Hair follicular keratinocyte (primary cell): Measurements from ENCODE around the gene PDZD2. TPM values are rescaled to one million over a fixed set of nuclear protein-coding genes. Genes with fewer than 3 reads are reported as not detected.

Experiments
- total RNA-seq: library from RNA; depleted of rRNA; stranded (reverse); fragments of >200 nt; gene quantifications from 2 replicates; pipeline ENCODE4 v1.2.3, GENCODE V29; 2015

PDZD2 gene
- total RNA-seq: 3.0 and 5.1 TPM in 2 replicates

DNA sequence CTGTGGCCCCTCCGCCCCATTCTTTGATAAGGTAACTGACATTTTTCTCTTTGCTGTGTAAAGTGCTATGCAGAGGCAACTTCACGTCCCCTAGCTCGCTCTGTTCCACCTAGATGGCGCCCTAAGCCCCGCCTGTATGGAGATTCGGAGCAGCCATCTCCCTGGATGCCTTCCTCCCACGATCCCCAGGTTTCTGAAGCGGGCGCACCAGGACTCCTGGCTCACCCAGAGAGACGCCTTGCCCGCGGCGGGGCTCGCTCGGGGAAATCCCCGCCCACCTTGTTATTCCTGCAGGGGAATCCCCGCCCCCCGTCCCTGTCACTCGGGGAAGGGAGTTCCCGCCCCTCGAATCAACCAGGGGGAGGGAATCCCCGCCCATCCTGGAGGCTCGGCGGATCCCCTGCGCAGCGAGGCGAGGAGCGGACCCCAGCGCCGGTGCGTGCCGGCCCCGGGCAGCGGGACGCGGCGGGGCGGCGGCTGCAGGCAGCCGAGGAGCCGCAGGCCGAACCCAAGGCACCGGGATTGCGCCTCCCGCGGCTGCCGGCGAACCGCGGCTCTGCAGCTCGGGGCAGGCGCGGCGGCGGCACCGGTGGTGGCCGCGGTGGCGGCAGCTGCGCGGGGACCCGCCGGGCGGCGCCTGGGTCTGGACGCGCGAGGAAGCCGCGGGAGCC lies at the start of gene PDZD2:
PDZD2 (plus strand) TSS at position 384 of the 671 bp plus-strand sequence.

Other genes starting within 250 kb of the PDZD2 start
- gene DROSHA, start 107.0 kb upstream of the PDZD2 start, total RNA-seq: 33.3 and 60.0 TPM in 2 replicates
- gene C5orf22, start 106.8 kb upstream of the PDZD2 start, total RNA-seq: 22.6 and 25.5 TPM in 2 replicates